Nephron progenitor cell (in vitro differentiated cells): ENCODE measurements around the gene DDX27.
A peak's percentile ranks its signal among the peaks of the same experiment; 100 is the strongest.

ENCODE experiments used
- DNase-seq: peaks from one replicate; pipeline ENCODE4 v3.0.0; 2021
- H3K27ac Mint-ChIP-seq: 2 replicates; pipeline ENCODE4 v1.8.0; 2021; ENCODE audit warnings: mild to moderate bottlenecking, moderate library complexity, mixed read lengths
- H3K27me3 Mint-ChIP-seq: 2 replicates; pipeline ENCODE4 v1.8.0; 2021; ENCODE audit warnings: mild to moderate bottlenecking, low read depth, mixed read lengths; ENCODE audit not compliant: poor library complexity
- H3K36me3 Mint-ChIP-seq: 2 replicates; pipeline ENCODE4 v1.8.0; 2021; ENCODE audit warnings: low read depth, mixed read lengths
- H3K4me1 Mint-ChIP-seq: 2 replicates; pipeline ENCODE4 v1.8.0; 2021; ENCODE audit warnings: mixed read lengths
- H3K4me3 Mint-ChIP-seq: 2 replicates; pipeline ENCODE4 v1.8.0; 2021; ENCODE audit warnings: mild to moderate bottlenecking, moderate library complexity, mixed read lengths
- H3K9me3 Mint-ChIP-seq: 2 replicates; pipeline ENCODE4 v1.8.0; 2021; ENCODE audit warnings: mild to moderate bottlenecking, moderate library complexity, mixed read lengths
- TF ChIP-seq, protein P1 (sequence below): fragments of 200-600 bp; sonication (generic); IDR thresholded peaks from 2 replicates; pipeline ENCODE4 v1.5.0; 2021; ENCODE audit warnings: antibody characterized with exemption

Gene DDX27

DNA sequence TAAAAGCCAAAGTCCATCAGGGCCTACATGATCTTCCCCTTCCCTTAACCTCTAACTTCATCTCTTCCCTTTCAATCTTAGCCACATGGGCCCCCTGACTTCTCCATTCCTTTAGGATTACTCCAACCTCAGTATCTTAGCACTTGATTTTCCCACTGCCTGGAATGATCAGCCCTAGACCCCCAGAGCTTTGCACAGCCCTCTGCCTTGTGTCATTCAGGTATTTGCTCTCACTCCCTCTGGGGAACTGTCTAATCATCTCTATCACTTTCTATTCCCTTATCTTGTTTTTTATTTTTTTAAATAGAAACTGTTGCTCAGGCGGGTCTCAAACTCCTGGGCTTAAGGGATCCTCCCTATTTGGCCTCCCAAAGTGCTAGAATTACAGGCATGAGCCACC is 72.0 kb downstream of the DDX27 start:
- peaks cover 89% of the 10 kb centered on the region for H3K36me3 Mint-ChIP-seq
- peak overlapping the region; percentile 93 for H3K27ac Mint-ChIP-seq
- peaks cover 14% of the 10 kb centered on the region for H3K9me3 Mint-ChIP-seq
- H3K27me3 Mint-ChIP-seq, result no peaks in the 10 kb centered on the region
- H3K4me3 Mint-ChIP-seq, result no peak overlapping the region
- H3K4me1 Mint-ChIP-seq, result peaks cover 12% of the 10 kb centered on the region
- TF ChIP-seq, protein P1, sequence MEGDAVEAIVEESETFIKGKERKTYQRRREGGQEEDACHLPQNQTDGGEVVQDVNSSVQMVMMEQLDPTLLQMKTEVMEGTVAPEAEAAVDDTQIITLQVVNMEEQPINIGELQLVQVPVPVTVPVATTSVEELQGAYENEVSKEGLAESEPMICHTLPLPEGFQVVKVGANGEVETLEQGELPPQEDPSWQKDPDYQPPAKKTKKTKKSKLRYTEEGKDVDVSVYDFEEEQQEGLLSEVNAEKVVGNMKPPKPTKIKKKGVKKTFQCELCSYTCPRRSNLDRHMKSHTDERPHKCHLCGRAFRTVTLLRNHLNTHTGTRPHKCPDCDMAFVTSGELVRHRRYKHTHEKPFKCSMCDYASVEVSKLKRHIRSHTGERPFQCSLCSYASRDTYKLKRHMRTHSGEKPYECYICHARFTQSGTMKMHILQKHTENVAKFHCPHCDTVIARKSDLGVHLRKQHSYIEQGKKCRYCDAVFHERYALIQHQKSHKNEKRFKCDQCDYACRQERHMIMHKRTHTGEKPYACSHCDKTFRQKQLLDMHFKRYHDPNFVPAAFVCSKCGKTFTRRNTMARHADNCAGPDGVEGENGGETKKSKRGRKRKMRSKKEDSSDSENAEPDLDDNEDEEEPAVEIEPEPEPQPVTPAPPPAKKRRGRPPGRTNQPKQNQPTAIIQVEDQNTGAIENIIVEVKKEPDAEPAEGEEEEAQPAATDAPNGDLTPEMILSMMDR, result no peak
- no peak for DNase-seq

DNA sequence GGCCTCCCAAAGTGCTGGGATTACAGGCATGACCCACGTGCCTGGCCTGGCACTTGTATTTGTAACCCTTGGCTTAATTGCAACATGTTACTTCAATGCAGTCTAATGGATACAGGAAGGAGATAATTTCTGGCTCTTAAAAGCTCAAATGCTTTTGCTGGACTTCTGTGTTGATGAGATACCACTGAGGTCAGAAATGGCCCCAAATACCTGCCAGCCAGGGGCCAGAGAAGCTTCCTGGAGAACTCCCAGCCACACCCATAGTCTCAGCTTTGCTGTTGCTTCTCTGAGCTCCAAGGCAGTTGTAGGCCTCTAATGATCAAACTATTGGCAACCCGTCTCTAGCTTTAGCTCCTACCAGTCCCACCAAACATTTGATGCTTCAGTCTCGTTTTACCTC is 72.8 kb downstream of the DDX27 start:
- TF ChIP-seq, protein P1, result no peak
- Mint-ChIP-seq H3K9me3 (peaks cover 6% of the 10 kb centered on the region), H3K27ac (no peak overlapping the region), H3K4me3 (no peak overlapping the region), H3K36me3 (peaks cover 86% of the 10 kb centered on the region), H3K4me1 (peaks cover 4% of the 10 kb centered on the region), H3K27me3 (no peaks in the 10 kb centered on the region)
- DNase-seq, result no peak

DNA sequence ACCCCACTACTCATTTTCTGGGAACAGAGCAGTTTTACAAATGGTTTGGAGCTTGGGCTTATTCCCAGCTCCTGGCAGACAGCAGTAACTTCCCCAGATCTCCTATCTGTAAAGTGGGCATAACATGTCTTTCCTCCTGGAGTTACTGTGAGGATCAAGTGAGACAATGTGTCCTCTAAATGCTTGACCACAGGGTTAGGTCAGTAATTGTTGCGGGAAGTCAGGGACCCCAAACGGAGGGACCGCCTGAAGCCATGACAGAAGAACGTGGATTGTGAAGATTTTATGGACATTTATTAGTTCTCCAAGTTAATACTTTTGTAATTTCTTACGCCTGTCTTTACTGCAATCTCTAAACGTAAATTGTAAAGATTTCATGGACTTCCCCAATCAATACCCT is 73.9 kb downstream of the DDX27 start:
- Mint-ChIP-seq H3K27me3 (no peaks in the 10 kb centered on the region), H3K9me3 (no peaks in the 10 kb centered on the region), H3K4me1 (peaks cover 5% of the 10 kb centered on the region), H3K4me3 (no peak overlapping the region), H3K27ac (no peak overlapping the region), H3K36me3 (peaks cover 75% of the 10 kb centered on the region)
- no peak for DNase-seq
- TF ChIP-seq, protein P1, result no peak
